Measurements from ENCODE around the gene DIDO1.

- no peak for TF ChIP-seq CTCF (IDR thresholded peaks at IDR 0.05)
- no peak for TF ChIP-seq EZH2 (IDR thresholded peaks at IDR 0.05; ENCODE audit: borderline replicate concordance, insufficient read depth, low read depth, low read length, poor library complexity, severe bottlenecking)
These were observed 27.8 kb upstream of the DIDO1 start for GRCh38 chr20:62953839-62954703.

Measured in B cell (primary cell).